ENCODE results near the gene LRRC4B. TPM values are rescaled to one million over a fixed set of nuclear protein-coding genes. Genes with fewer than 3 reads are reported as not detected.

Gene LRRC4B
- total and polyA plus RNA-seq, 2 of the 13 experiments (the other 11 are each of a cell fraction or from before 2014, with no cell fraction given): not detected

DNA sequence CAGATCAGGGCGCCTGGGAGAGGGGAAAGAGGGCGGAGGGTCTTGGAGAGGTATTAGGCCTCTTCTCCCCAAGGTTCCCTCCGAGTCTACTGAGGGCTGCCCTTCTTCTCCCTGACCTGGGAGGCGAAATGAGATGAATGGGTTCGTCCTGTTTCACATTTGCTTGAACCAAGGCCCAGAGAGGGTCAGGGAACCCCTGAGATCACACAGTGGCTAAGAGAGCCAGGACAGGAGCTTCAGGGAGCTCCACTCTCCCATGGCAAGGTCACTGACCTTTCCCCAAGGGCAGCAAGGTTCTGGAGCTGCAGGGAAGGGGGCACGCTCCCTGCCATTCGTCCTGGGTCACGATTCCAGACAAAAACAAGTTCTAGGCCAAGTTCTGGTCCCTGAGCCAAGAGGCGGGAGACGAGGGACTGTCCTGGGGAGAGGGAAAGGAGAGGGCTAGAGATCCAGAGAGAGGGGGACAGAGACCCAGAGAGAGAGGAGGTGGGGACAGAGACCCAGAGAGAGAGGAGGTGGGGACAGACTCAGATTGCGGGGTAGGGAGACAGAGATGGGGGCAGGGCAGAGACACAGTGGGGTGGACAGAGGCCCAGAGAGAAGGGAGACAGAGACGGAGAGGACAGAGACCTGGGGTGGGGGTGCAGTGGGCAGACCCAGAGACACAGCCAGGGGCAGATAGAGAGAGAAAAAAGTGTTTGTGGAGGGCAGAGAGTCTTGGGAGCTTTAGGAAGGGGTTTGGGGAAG lies 55.1 kb downstream of the LRRC4B start:
- H3K9ac ChIP-seq (ENCODE audit: insufficient read depth, low read depth, low read length): peak overlapping the region; percentile 76
- intact Hi-C loops (cut with micrococcal nuclease; ENCODE audit: unreplicated experiment): no loop called here
- H3K9me3 ChIP-seq (ENCODE audit: low read length): no peaks in the 10 kb centered on the region
- peak overlapping the region; percentile 71 for H3K4me2 ChIP-seq (ENCODE audit: low read depth, low read length)
- H3K36me3 ChIP-seq (replicated peaks in 1 of 2; ENCODE audit: control insufficient read depth in 1 of 2, insufficient read depth in 2 of 2, low read length in 2 of 2): no peaks in the 10 kb centered on the region
- ATAC-seq (peak; percentile 4; the same call in 2 of the 3 replicates), DNase-seq (ENCODE audit: low spot score) (no peak), FAIRE-seq (no peak)
- no peaks in the 10 kb centered on the region; a peak in 2 of 5 replicates for H3K27me3 ChIP-seq (ENCODE audit: control insufficient read depth in 1 of 2, insufficient read depth in 2 of 2, low read length in 2 of 2)
- POLR2A ChIA-PET: no interaction called here
- H3K4me3 ChIP-seq (replicated peaks in 1 of 3; ENCODE audit: insufficient read depth in 1 of 3, low read depth in 2 of 3, low read length in 3 of 3): peak overlapping the region; percentile 54 to 71 (median 58); a peak in 5 of 6 replicates
- H4K20me1 ChIP-seq (ENCODE audit: insufficient read depth, low read length): no peaks in the 10 kb centered on the region
- no peak overlapping the region for H2AFZ ChIP-seq (ENCODE audit: low read length)
- H3K79me2 ChIP-seq (ENCODE audit: insufficient read depth, low read length): no peaks in the 10 kb centered on the region
- 20% methylated on average over 10 of the region's 12 CpGs for WGBS (ENCODE audit: low lambda C conversion rate)
- peak overlapping the region; percentile 44 for H3K27ac ChIP-seq (ENCODE audit: extremely low read length, insufficient read depth, low read length)
- TSS peak; percentile 69 for BruUV-seq (replicated peaks)
- in situ Hi-C loops (cut with HindIII; ENCODE audit: extremely low pct_ligation_motif_present, low pct_unique_long_range_greater_than_20kb): no loop called here
- CTCF ChIA-PET (ENCODE audit: low intra/inter-chr PET ratio, low total read pairs): no interaction called here
- peaks cover 29% of the 10 kb centered on the region for H3K4me1 ChIP-seq (ENCODE audit: insufficient read depth, low read length)
- TF ChIP-seq ARID4A (CRISPR knock-in tag; IDR thresholded peaks at IDR 0.05; ENCODE audit: borderline replicate concordance): peak; percentile 16; the same call in 1 of the 2 replicates
- TF ChIP-seq TCF7 (IDR thresholded peaks at IDR 0.05; ENCODE audit: low read depth): no peak
- no peak for TF ChIP-seq NCOA2 (CRISPR knock-in tag; IDR thresholded peaks at IDR 0.05)
- TF ChIP-seq ZNF280B (CRISPR knock-in tag; IDR thresholded peaks at IDR 0.05; ENCODE audit: borderline replicate concordance): peak; percentile 7; the same call in 1 of the 2 replicates
- no peak for TF ChIP-seq SAP130 (CRISPR knock-in tag; IDR thresholded peaks at IDR 0.05; ENCODE audit: low read depth)
- no peak for TF ChIP-seq MBNL3 (CRISPR knock-in tag; conservative IDR thresholded peaks at IDR 0.05)
- no peak for TF ChIP-seq ZFP90 (CRISPR knock-in tag; IDR thresholded peaks at IDR 0.05; ENCODE audit: borderline replicate concordance)
- TF ChIP-seq POLR2A (IDR thresholded peaks at IDR 0.05; ENCODE audit: insufficient read depth in 1 of 2, low read depth in 2 of 2, low read length in 2 of 2): no peak
- TF ChIP-seq HDAC1 (CRISPR knock-in tag; IDR thresholded peaks at IDR 0.05): peak; percentile 9; the same call in 1 of the 2 replicates
- no peak for TF ChIP-seq NR2F6 (IDR thresholded peaks at IDR 0.05)
- 0 out of 2 replicates have a peak, but pooled peaks have one; percentile 10 for TF ChIP-seq NR2F6 (CRISPR knock-in tag; IDR thresholded peaks at IDR 0.05)
- peak; percentile 62; the same call in 1 of the 2 replicates for TF ChIP-seq ZMYM3 (CRISPR knock-in tag; IDR thresholded peaks at IDR 0.05)
- TF ChIP-seq ZNF768 (CRISPR knock-in tag; IDR thresholded peaks at IDR 0.05): peak; percentile 94
- TF ChIP-seq, protein P1, sequence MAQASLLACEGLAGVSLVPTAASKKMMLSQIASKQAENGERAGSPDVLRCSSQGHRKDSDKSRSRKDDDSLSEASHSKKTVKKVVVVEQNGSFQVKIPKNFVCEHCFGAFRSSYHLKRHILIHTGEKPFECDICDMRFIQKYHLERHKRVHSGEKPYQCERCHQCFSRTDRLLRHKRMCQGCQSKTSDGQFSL (CRISPR knock-in tag; IDR thresholded peaks at IDR 0.05): peak; percentile 57; the same call in 1 of the 2 replicates
- TF ChIP-seq, protein P2, sequence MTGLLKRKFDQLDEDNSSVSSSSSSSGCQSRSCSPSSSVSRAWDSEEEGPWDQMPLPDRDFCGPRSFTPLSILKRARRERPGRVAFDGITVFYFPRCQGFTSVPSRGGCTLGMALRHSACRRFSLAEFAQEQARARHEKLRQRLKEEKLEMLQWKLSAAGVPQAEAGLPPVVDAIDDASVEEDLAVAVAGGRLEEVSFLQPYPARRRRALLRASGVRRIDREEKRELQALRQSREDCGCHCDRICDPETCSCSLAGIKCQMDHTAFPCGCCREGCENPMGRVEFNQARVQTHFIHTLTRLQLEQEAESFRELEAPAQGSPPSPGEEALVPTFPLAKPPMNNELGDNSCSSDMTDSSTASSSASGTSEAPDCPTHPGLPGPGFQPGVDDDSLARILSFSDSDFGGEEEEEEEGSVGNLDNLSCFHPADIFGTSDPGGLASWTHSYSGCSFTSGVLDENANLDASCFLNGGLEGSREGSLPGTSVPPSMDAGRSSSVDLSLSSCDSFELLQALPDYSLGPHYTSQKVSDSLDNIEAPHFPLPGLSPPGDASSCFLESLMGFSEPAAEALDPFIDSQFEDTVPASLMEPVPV (CRISPR knock-in tag; IDR thresholded peaks at IDR 0.05): 0 out of 2 replicates have a peak, but pooled peaks have one; percentile 9
- TF ChIP-seq, protein P3, sequence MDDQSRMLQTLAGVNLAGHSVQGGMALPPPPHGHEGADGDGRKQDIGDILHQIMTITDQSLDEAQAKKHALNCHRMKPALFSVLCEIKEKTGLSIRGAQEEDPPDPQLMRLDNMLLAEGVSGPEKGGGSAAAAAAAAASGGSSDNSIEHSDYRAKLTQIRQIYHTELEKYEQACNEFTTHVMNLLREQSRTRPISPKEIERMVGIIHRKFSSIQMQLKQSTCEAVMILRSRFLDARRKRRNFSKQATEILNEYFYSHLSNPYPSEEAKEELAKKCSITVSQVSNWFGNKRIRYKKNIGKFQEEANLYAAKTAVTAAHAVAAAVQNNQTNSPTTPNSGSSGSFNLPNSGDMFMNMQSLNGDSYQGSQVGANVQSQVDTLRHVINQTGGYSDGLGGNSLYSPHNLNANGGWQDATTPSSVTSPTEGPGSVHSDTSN (CRISPR knock-in tag; IDR thresholded peaks at IDR 0.05; ENCODE audit: borderline replicate concordance): no peak

Data from HepG2 (cell line).